IPS-18a (cell line): ENCODE measurements around the gene NHSL1.
A peak's percentile ranks its signal among the peaks of the same experiment; 100 is the strongest.

Experiments
- H3K27ac ChIP-seq: one replicate; pipeline ENCODE4 v1.5.1; 2013; ENCODE audit warnings: low read length
- H3K27me3 ChIP-seq: one replicate; pipeline ENCODE4 v1.6.1; 2013; ENCODE audit warnings: mild to moderate bottlenecking, low read length; ENCODE audit not compliant: control insufficient read depth, insufficient read depth
- H3K36me3 ChIP-seq: one replicate; pipeline ENCODE4 v1.6.1; 2013; ENCODE audit warnings: low read depth, low read length; ENCODE audit not compliant: control insufficient read depth
- H3K4me1 ChIP-seq: one replicate; pipeline ENCODE4 v1.6.1; 2013; ENCODE audit warnings: low read depth, low read length; ENCODE audit not compliant: control insufficient read depth
- H3K4me3 ChIP-seq: one replicate; pipeline ENCODE4 v1.5.1; 2013; ENCODE audit warnings: low read length
- H3K9ac ChIP-seq: one replicate; pipeline ENCODE4 v1.6.1; 2013; ENCODE audit warnings: mild to moderate bottlenecking, low read length, moderate library complexity
- H3K9me3 ChIP-seq: one replicate; pipeline ENCODE4 v1.6.1; 2013; ENCODE audit warnings: low read depth, low read length; ENCODE audit not compliant: control insufficient read depth

NHSL1 gene

GRCh38 chr6:138419766-138420165 lies 79.5 kb downstream of the NHSL1 start:
- Histone ChIP-seq H3K4me1 (no peaks in the 10 kb centered on the region), H3K27me3 (no peaks in the 10 kb centered on the region), H3K27ac (no peak overlapping the region), H3K36me3 (peaks cover 3% of the 10 kb centered on the region), H3K4me3 (no peak overlapping the region), H3K9ac (no peak overlapping the region), H3K9me3 (no peaks in the 10 kb centered on the region)

GRCh38 chr6:138418118-138418742 lies 81.1 kb downstream of the NHSL1 start:
- no peak overlapping the region for H3K9ac ChIP-seq
- no peak overlapping the region for H3K27ac ChIP-seq
- H3K4me3 ChIP-seq, result no peak overlapping the region
- H3K36me3 ChIP-seq, result peaks cover 7% of the 10 kb centered on the region
- no peaks in the 10 kb centered on the region for H3K4me1 ChIP-seq
- H3K27me3 ChIP-seq, result no peaks in the 10 kb centered on the region
- H3K9me3 ChIP-seq, result no peaks in the 10 kb centered on the region

GRCh38 chr6:138417493-138418117 lies 81.7 kb downstream of the NHSL1 start:
- H3K4me1 ChIP-seq, result no peaks in the 10 kb centered on the region
- no peaks in the 10 kb centered on the region for H3K9me3 ChIP-seq
- H3K27me3 ChIP-seq, result no peaks in the 10 kb centered on the region
- no peak overlapping the region for H3K4me3 ChIP-seq
- H3K27ac ChIP-seq, result no peak overlapping the region
- H3K36me3 ChIP-seq, result peaks cover 13% of the 10 kb centered on the region
- no peak overlapping the region for H3K9ac ChIP-seq

GRCh38 chr6:138416206-138416605 lies 83.1 kb downstream of the NHSL1 start:
- peaks cover 22% of the 10 kb centered on the region for H3K36me3 ChIP-seq
- no peak overlapping the region for H3K9ac ChIP-seq
- H3K27me3 ChIP-seq, result no peaks in the 10 kb centered on the region
- H3K9me3 ChIP-seq, result no peaks in the 10 kb centered on the region
- H3K4me1 ChIP-seq, result no peaks in the 10 kb centered on the region
- no peak overlapping the region for H3K27ac ChIP-seq
- H3K4me3 ChIP-seq, result no peak overlapping the region

- Histone ChIP-seq H3K9me3 (no peaks in the 10 kb centered on the region), H3K4me3 (no peak overlapping the region), H3K36me3 (peaks cover 31% of the 10 kb centered on the region), H3K27ac (no peak overlapping the region), H3K9ac (no peak overlapping the region), H3K27me3 (no peaks in the 10 kb centered on the region), H3K4me1 (no peaks in the 10 kb centered on the region)
Measured at GRCh38 chr6:138415125-138415524, 84.2 kb downstream of the NHSL1 start.

GRCh38 chr6:138410972-138411880 lies 88.1 kb downstream of the NHSL1 start:
- Histone ChIP-seq H3K27ac (no peak overlapping the region), H3K4me3 (no peak overlapping the region), H3K36me3 (peaks cover 63% of the 10 kb centered on the region), H3K9ac (no peak overlapping the region), H3K9me3 (no peaks in the 10 kb centered on the region), H3K27me3 (no peaks in the 10 kb centered on the region), H3K4me1 (no peaks in the 10 kb centered on the region)

- peaks cover 68% of the 10 kb centered on the region for H3K36me3 ChIP-seq
- no peaks in the 10 kb centered on the region for H3K4me1 ChIP-seq
- no peaks in the 10 kb centered on the region for H3K27me3 ChIP-seq
- H3K9ac ChIP-seq, result no peak overlapping the region
- H3K4me3 ChIP-seq, result no peak overlapping the region
- no peak overlapping the region for H3K27ac ChIP-seq
- no peaks in the 10 kb centered on the region for H3K9me3 ChIP-seq
Measured at GRCh38 chr6:138410048-138410735, 89.1 kb downstream of the NHSL1 start.

GRCh38 chr6:138406443-138406842 lies 92.9 kb downstream of the NHSL1 start:
- Histone ChIP-seq H3K27me3 (no peaks in the 10 kb centered on the region), H3K4me1 (no peaks in the 10 kb centered on the region), H3K9ac (no peak overlapping the region), H3K36me3 (peaks cover 48% of the 10 kb centered on the region), H3K9me3 (no peaks in the 10 kb centered on the region), H3K27ac (no peak overlapping the region), H3K4me3 (no peak overlapping the region)

- Histone ChIP-seq H3K4me3 (no peak overlapping the region), H3K9me3 (no peaks in the 10 kb centered on the region), H3K36me3 (peaks cover 43% of the 10 kb centered on the region), H3K27me3 (no peaks in the 10 kb centered on the region), H3K9ac (no peak overlapping the region), H3K27ac (no peak overlapping the region), H3K4me1 (no peaks in the 10 kb centered on the region)
Measured at GRCh38 chr6:138405816-138406413, 93.4 kb downstream of the NHSL1 start.

GRCh38 chr6:138404666-138405337 lies 94.5 kb downstream of the NHSL1 start:
- H3K9ac ChIP-seq, result peak overlapping the region; percentile 60
- H3K27me3 ChIP-seq, result no peaks in the 10 kb centered on the region
- no peaks in the 10 kb centered on the region for H3K4me1 ChIP-seq
- no peaks in the 10 kb centered on the region for H3K9me3 ChIP-seq
- H3K4me3 ChIP-seq, result peak overlapping the region; percentile 72
- H3K36me3 ChIP-seq, result peaks cover 34% of the 10 kb centered on the region
- no peak overlapping the region for H3K27ac ChIP-seq
